PFSK-1 (cell line): ENCODE data around the gene GOLIM4.

Experiments used
- FOXP2 ChIP-seq: optimal IDR thresholded peaks from 2 replicates; pipeline ENCODE3; 2011; ENCODE audit warnings: borderline replicate concordance, control low read depth, inconsistent platforms; ENCODE audit not compliant: insufficient read depth; ENCODE audit errors: extremely low read length, extremely low read depth
- POLR2AphosphoS5 ChIP-seq: IDR thresholded peaks from 2 replicates; pipeline ENCODE4 v1.6.1; 2012; ENCODE audit warnings: low read depth, mild to moderate bottlenecking, control low read depth, low read length, moderate library complexity
- SIN3A ChIP-seq: IDR thresholded peaks from 2 replicates; pipeline ENCODE4 v1.6.1; 2012; ENCODE audit warnings: mild to moderate bottlenecking, low read length, moderate library complexity, borderline replicate concordance; ENCODE audit not compliant: insufficient read depth
- TAF1 ChIP-seq: IDR thresholded peaks from 2 replicates; pipeline ENCODE4 v1.6.1; 2012; ENCODE audit warnings: low read length, control low read depth, borderline replicate concordance; ENCODE audit not compliant: insufficient read depth
- TF ChIP-seq, protein P1 (sequence below), 2 experiments: IDR thresholded peaks; 2 replicates each; pipeline versions ENCODE4 v1.6.1 to v1.8.0; 2011 to 2012; ENCODE audit warnings: low read depth in 2 of 2, low read length in 2 of 2, control low read depth in 1 of 2, inconsistent platforms in 1 of 2, mild to moderate bottlenecking in 1 of 2, moderate library complexity in 1 of 2; ENCODE audit not compliant: insufficient read depth in 1 of 2

GOLIM4 gene

DNA sequence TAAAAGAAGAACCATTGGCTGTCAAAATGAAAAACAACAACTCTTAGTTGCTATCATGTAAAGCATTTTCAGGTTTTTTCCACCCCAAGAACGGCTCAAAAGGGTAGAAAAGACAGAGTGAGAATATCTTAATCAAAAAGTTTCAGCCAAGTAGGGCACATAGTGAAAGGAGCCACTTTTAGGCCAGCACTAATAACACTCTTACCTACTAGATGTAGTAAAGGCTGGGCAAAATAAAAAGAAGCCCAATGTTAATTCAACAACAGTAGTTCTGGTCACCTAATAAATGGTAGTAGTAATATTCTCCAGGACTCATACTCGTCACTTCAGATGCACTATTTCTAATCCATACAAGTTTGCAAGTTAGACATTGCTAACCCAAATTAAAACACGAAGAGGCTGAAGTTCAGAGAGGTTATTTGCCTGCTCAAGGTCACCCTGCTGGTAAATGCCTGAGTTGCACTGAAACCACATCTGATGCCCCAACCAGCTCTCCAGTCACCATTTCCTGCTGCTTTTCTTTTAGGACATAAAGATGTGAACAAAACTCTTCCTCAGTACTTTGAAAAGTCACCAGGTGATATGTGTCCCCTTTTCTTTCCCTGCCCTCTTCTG, 7.5 kb downstream of the GOLIM4 start:
- TF ChIP-seq SIN3A, result no peak
- TF ChIP-seq FOXP2, result no peak
- no peak for TF ChIP-seq TAF1
- no peak for TF ChIP-seq POLR2AphosphoS5
- TF ChIP-seq, protein P1, sequence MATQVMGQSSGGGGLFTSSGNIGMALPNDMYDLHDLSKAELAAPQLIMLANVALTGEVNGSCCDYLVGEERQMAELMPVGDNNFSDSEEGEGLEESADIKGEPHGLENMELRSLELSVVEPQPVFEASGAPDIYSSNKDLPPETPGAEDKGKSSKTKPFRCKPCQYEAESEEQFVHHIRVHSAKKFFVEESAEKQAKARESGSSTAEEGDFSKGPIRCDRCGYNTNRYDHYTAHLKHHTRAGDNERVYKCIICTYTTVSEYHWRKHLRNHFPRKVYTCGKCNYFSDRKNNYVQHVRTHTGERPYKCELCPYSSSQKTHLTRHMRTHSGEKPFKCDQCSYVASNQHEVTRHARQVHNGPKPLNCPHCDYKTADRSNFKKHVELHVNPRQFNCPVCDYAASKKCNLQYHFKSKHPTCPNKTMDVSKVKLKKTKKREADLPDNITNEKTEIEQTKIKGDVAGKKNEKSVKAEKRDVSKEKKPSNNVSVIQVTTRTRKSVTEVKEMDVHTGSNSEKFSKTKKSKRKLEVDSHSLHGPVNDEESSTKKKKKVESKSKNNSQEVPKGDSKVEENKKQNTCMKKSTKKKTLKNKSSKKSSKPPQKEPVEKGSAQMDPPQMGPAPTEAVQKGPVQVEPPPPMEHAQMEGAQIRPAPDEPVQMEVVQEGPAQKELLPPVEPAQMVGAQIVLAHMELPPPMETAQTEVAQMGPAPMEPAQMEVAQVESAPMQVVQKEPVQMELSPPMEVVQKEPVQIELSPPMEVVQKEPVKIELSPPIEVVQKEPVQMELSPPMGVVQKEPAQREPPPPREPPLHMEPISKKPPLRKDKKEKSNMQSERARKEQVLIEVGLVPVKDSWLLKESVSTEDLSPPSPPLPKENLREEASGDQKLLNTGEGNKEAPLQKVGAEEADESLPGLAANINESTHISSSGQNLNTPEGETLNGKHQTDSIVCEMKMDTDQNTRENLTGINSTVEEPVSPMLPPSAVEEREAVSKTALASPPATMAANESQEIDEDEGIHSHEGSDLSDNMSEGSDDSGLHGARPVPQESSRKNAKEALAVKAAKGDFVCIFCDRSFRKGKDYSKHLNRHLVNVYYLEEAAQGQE (IDR thresholded peaks at IDR 0.05; ENCODE audit: insufficient read depth in 1 of 2, low read depth in 2 of 2, low read length in 2 of 2), result no peak

DNA sequence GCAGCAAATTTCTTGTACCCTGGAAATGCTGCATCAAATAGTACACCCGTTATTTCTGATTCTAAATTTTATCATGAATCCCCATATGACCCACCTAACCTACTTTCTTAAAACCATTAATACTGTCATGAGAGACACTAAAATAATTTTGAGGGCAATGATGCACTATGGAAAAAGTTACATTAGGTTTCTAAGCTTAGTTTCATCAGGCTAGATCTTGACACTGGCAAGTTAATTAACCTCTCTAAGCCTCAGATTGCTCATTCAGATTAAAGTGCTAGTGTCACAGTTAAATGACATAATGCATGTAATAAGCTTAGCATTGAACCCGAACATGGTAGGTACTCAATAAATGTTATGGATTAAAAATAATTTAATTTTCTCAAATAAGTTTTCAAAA, 8.2 kb downstream of the GOLIM4 start:
- TF ChIP-seq, protein P1 (IDR thresholded peaks at IDR 0.05; ENCODE audit: insufficient read depth in 1 of 2, low read depth in 2 of 2, low read length in 2 of 2), result no peak
- TF ChIP-seq POLR2AphosphoS5 (no peak), TAF1 (no peak), FOXP2 (no peak), SIN3A (no peak)

DNA sequence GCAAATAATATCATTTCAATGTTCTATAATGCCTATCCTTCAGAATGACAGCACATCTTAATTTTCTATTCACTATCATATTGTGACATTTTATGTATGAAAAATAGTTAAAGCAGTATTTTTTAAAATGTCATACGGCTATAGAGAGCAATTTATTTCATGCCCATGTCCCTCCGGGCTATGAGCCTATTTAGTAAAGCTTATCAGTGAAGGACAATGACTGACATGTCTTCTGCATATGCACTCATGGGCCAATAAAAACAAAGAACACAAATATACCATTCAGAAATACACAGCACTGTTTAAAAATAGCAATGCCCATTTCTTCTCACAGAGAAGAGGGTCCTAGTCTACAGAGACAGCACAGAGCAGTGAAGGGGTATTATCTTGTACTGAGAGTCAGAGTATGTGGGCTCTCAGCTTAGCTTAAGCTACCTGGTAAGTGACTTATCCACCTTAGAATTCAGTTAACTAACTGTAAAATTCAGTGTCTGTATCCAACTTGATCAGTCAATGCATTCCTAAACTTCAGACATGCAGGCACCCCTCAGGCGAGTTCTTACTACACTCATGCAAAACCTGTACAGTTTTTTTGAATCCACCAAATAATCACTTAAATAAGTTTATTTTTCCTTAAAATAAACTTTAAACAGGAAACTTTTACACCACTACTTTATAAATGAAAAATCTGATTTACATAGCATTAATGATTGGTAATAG, 9.0 kb downstream of the GOLIM4 start:
- no peak for TF ChIP-seq FOXP2
- TF ChIP-seq POLR2AphosphoS5, result no peak
- TF ChIP-seq SIN3A, result no peak
- TF ChIP-seq, protein P1 (IDR thresholded peaks at IDR 0.05; ENCODE audit: insufficient read depth in 1 of 2, low read depth in 2 of 2, low read length in 2 of 2), result no peak
- TF ChIP-seq TAF1, result no peak

DNA sequence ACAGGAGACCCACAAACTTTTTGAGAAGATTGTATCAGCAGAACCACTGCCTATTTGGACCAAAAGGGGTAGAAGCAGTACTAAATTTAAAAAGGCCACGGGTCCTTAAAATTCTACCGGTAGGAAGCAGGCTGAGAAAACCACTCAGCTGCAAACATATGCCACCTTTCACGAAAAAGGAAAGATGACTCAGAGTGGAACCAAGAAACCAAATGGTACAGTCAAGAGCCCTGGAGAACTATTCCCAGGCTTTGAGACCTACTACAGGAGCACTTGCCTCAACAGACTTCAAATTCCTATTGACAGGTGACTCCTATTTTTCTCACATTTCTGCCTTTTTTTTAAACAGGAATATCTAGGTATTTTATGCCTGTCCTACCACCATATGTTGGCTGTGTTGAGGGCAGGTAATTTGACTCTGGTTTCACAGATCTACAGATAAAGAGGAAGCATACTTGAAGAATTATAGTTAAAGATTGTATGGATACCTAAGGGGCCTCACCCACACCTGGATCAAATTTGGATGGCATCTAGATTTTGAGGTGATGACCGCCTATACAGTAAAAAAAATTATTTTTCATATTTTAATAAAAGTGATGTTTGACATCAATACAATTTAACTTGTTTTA, 10.1 kb downstream of the GOLIM4 start:
- TF ChIP-seq POLR2AphosphoS5 (no peak), SIN3A (no peak), FOXP2 (no peak), TAF1 (no peak)
- TF ChIP-seq, protein P1 (IDR thresholded peaks at IDR 0.05; ENCODE audit: insufficient read depth in 1 of 2, low read depth in 2 of 2, low read length in 2 of 2), result no peak
